Fibroblast of the aortic adventitia (primary cell): Measurements from ENCODE around the gene KIF25. TPM values are rescaled to one million over a fixed set of nuclear protein-coding genes. Genes with fewer than 3 reads are reported as not detected.

Source experiments
- DNase-seq: peaks from one replicate; pipeline ENCODE4 v3.0.0-alpha.2; 2010; ENCODE audit warnings: low read depth
- H3K4me3 ChIP-seq: 2 replicates; pipeline ENCODE4 v1.5.1; 2011; ENCODE audit warnings: low read depth, mild to moderate bottlenecking, control low read depth, low read length, moderate library complexity
- total RNA-seq: library from RNA; depleted of rRNA; stranded (reverse); fragments of >200 nt; gene quantifications from 2 replicates; pipeline ENCODE4 v1.2.3, GENCODE V29; 2012; ENCODE audit warnings: low replicate concordance
- TF ChIP-seq, protein P1 (sequence below): IDR thresholded peaks from 2 replicates; pipeline ENCODE4 v1.5.1; 2011; ENCODE audit warnings: mild to moderate bottlenecking, low read length, control low read depth, inconsistent platforms; ENCODE audit not compliant: insufficient read depth

Gene KIF25
- total RNA-seq, 1 donor = not detected

DNA sequence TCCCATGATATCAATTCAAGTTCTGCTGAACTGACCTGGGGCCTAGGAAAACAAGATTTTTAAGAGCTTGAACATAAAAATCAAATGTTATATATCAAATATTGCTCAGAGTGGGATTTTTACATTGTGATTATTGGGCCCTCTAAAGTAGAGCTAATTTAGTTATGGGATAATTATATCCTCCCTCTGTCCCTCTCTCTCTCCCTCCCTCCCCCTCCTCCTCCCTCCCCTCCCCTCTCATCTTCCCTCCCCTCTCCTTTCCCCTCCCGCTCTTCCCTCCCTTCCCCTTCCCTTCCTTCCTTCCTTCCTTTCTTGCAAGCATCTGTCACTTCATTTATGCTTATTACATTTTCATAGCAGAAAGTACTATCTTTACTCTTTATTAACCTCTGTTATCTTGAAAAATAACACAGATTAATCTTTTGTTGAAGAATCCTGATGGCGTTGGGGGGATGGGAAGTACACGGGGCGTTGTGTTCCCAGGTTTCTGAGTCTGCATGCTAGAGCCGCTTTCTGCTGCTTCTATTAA, 32.8 kb downstream of the KIF25 start:
- H3K4me3 ChIP-seq = no peak overlapping the region
- TF ChIP-seq, protein P1, sequence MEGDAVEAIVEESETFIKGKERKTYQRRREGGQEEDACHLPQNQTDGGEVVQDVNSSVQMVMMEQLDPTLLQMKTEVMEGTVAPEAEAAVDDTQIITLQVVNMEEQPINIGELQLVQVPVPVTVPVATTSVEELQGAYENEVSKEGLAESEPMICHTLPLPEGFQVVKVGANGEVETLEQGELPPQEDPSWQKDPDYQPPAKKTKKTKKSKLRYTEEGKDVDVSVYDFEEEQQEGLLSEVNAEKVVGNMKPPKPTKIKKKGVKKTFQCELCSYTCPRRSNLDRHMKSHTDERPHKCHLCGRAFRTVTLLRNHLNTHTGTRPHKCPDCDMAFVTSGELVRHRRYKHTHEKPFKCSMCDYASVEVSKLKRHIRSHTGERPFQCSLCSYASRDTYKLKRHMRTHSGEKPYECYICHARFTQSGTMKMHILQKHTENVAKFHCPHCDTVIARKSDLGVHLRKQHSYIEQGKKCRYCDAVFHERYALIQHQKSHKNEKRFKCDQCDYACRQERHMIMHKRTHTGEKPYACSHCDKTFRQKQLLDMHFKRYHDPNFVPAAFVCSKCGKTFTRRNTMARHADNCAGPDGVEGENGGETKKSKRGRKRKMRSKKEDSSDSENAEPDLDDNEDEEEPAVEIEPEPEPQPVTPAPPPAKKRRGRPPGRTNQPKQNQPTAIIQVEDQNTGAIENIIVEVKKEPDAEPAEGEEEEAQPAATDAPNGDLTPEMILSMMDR = no peak
- DNase-seq = no peak

DNA sequence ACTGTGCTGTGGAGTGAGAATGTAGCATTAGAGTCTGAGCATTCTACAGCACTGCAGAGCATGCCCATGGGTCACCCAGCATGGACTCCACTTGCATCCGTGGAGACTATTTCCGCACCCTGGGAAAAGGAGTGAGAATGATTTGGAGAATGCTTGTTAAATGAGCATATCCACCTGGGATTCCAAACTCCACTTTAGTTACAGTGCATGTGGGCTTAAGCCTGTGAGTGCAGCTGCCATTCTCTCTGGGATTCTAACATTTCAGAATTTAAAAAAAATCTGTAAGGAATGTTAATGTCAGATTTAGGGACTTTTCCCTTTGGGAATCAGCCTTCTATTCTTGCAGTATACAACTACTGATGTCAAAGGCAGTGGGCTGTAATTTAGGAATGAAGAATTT, 33.4 kb downstream of the KIF25 start:
- no peak for DNase-seq
- no peak overlapping the region for H3K4me3 ChIP-seq
- TF ChIP-seq, protein P1 = no peak

DNA sequence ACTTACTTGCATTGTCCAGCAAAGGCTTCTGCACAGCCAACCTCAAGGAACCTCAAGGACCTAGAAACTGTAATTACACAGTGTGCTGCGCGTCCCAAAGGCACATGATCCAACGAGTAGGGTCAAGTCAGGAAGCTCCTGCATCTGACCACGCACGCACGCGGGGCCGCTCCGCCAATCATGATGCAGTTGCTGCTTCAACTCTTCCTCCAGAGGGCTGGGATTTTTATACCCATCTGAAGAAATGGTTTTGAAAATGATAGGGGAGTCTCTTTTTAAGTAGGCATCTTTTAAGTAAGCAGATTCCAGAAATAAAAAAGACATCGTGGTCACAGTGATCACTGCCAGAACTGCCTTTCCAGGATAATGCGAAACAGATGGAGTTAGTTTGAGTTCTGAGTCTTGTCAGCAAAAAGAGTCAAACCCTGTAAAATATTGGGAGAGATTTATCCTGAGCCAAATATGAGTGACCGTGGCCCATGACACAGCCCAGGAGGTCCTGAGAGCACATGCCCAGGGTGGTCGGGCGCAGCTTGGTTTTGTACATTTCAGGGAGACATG, 34.0 kb downstream of the KIF25 start:
- TF ChIP-seq, protein P1 = no peak
- no peak overlapping the region for H3K4me3 ChIP-seq
- peak; percentile 82 for DNase-seq

DNA sequence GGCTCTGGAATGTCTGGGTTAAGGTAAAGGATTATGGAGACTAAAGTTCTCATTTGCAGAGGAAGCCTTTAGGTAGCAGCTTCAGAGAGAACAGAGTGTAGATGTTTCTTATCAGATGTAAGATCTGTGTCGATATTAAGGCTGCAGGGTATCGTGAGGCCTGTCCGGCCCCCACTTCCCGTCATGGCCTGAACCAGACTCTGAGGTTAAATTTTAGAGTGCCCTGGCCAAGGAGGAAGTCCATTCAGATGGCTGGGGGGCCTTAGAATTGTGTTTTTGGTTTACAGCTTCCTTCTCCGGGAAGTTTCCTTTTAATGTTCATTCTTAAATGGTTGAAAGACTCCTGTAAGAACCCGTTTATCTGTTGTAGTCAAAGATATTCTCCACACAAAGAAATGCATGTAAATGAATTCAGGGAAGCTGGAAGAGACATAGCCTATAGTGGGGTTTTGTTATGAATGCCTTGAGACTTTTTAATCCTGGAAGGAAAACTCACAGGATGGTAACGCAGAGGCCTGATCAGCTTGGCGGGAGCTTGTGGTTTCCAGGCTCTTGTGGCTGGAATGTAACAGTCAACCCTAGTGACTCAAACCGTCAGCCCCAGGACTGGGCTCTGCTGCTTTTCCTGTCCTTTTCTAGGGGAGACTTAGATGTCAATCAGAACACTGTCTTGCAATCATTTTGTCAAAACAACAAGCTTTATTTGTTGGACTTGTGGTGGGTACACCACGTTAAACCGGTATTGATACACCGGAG, 34.7 kb downstream of the KIF25 start:
- H3K4me3 ChIP-seq = no peak overlapping the region
- DNase-seq = peak; percentile 67
- TF ChIP-seq, protein P1 = peak; percentile 50

DNA sequence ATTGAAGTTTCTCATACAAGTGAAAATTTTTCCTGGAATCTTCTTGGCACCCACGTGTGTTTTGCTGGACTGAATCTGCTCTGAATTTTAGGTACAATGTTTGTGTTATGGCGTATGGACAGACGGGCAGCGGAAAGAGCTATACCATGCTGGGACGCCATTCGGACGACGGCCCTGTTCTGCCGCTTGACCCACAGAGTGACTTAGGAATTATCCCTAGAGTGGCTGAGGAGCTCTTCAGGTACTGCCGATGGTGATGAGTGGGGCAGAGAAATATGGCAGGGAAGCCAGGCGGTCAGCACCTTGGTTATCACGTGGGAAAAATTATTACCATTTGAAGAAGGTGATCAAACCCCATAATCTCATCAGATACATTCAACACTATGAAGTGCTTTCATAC, 36.3 kb downstream of the KIF25 start:
- H3K4me3 ChIP-seq = no peak overlapping the region
- TF ChIP-seq, protein P1 = no peak
- no peak for DNase-seq

DNA sequence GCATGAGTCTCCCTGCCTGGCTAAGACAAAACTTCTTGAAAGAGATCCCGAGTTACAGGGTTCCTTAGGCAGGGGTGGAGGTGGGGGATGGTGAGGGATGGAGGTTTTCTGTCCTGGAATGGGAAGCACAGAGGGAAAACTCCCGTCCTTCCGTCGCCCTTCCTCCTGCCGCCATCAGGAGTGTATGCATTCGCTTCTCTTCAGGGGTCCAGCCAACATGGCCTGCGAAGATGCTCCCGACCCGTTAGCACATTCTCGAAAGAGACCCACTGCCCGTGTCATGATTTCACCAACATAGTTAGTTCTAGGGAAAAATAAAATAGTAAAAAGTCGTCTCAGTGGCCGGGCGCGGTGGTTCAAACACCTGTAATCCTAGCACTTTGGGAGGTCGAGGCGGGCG, 37.1 kb downstream of the KIF25 start:
- no peak for DNase-seq

More for the DNA sequence above, 37.1 kb downstream of the KIF25 start:
- TF ChIP-seq, protein P1 = no peak
- no peak overlapping the region for H3K4me3 ChIP-seq
